ENCODE data around the gene ADGRL1. TPM values are rescaled to one million over a fixed set of nuclear protein-coding genes. Genes with fewer than 3 reads are reported as not detected.
A peak's percentile ranks its signal among the peaks of the same experiment; 100 is the strongest.
"Not testable (repeated sequence)": the region's sequence is repeated elsewhere in the genome, so short reads cannot be mapped to it uniquely, and the experiment has no call there.

The ADGRL1 gene
- total RNA-seq, 5 donors from 2014 or later (not counting 1 experiment from before 2014, with no cell fraction given): 19.9 to 31.2 (median 28.0) TPM

- H3K27me3 Mint-ChIP-seq: not testable (repeated sequence)
- CTCF ChIA-PET: interaction anchor here in 1 of 2 donors (0.5 kb wide), 1 partner anchor 136 kb away, joined by 6 read pairs; no protein-coding TSS in a partner anchor
- 88% methylated on average over 7 of the region's 12 CpGs for WGBS (ENCODE audit: insufficient coverage)
Observed at GRCh38 chr19:14181199-14181598, 24.8 kb downstream of the ADGRL1 start.

GRCh38 chr19:14177496-14178074, 28.4 kb downstream of the ADGRL1 start:
- POLR2A ChIA-PET: no interaction called here

More at GRCh38 chr19:14181199-14181598, 24.8 kb downstream of the ADGRL1 start:
- H3K4me3 Mint-ChIP-seq; H3K4me3 ChIP-seq (ENCODE audit: control insufficient read depth in 1 of 2, extremely low read depth in 1 of 2, low read length in 1 of 2); POLR2A ChIA-PET; H3K36me3 Mint-ChIP-seq; DNase-seq; H3K4me1 Mint-ChIP-seq; H3K27ac Mint-ChIP-seq; H3K27me3 ChIP-seq (replicated peaks in 1 of 2; ENCODE audit: control insufficient read depth in 2 of 2, extremely low read depth in 1 of 2, insufficient read depth in 2 of 2, low read length in 1 of 2); ATAC-seq (replicated peaks in 1 of 4); H3K9me3 ChIP-seq; H3K4me1 ChIP-seq (ENCODE audit: control insufficient read depth in 1 of 2, extremely low read depth in 1 of 2, insufficient read depth in 2 of 2, low read length in 2 of 2); H3K9me3 Mint-ChIP-seq; H3K27ac ChIP-seq (ENCODE audit: low read length): not testable (repeated sequence)
- peaks cover 0 to 14% of the 10 kb centered on the region in 2 donors for H3K36me3 ChIP-seq (ENCODE audit: control insufficient read depth in 2 of 2, extremely low read depth in 1 of 2, insufficient read depth in 1 of 2, low read length in 1 of 2)

GRCh38 chr19:14175351-14175792, 30.6 kb downstream of the ADGRL1 start:
- DNase-seq (no peak), ATAC-seq (replicated peaks in 1 of 4) (no peak)
- Mint-ChIP-seq H3K4me1 (peaks cover 5 to 14% (median 9%) of the 10 kb centered on the region in 3 donors), H3K27ac (peak overlapping the region; percentile 49 to 58), H3K4me3 (no peak overlapping the region), H3K36me3 (peaks cover 21% of the 10 kb centered on the region), H3K9me3 (no peaks in the 10 kb centered on the region), H3K27me3 (no peaks in the 10 kb centered on the region)
- no peaks in the 10 kb centered on the region for H3K27me3 ChIP-seq (replicated peaks in 1 of 2; ENCODE audit: control insufficient read depth in 2 of 2, extremely low read depth in 1 of 2, insufficient read depth in 2 of 2, low read length in 1 of 2)
- 66% methylated on average over 6 of the region's 6 CpGs for WGBS (ENCODE audit: insufficient coverage)
- H3K27ac ChIP-seq (ENCODE audit: low read length): no peak overlapping the region
- H3K36me3 ChIP-seq (ENCODE audit: control insufficient read depth in 2 of 2, extremely low read depth in 1 of 2, insufficient read depth in 1 of 2, low read length in 1 of 2): peaks cover 6 to 23% of the 10 kb centered on the region in 2 donors
- H3K9me3 ChIP-seq: no peaks in the 10 kb centered on the region
- CTCF ChIA-PET: interaction anchor here in 1 of 2 donors (0.6 to 0.7 kb wide), 2 partner anchors 21 to 52 kb away, joined by 3 to 4 read pairs; no protein-coding TSS in a partner anchor
- no peak overlapping the region for H3K4me3 ChIP-seq (ENCODE audit: control insufficient read depth in 1 of 2, extremely low read depth in 1 of 2, low read length in 1 of 2)
- POLR2A ChIA-PET: no interaction called here
- peaks cover 3 to 6% of the 10 kb centered on the region in 2 experiments for H3K4me1 ChIP-seq (ENCODE audit: control insufficient read depth in 1 of 2, extremely low read depth in 1 of 2, insufficient read depth in 2 of 2, low read length in 2 of 2)

More at GRCh38 chr19:14177496-14178074, 28.4 kb downstream of the ADGRL1 start:
- DNase-seq: no peak
- 97% methylated on average over 17 of the region's 23 CpGs for WGBS (ENCODE audit: insufficient coverage)
- H3K27ac ChIP-seq (ENCODE audit: low read length): no peak overlapping the region
- CTCF ChIA-PET: no interaction called here
- H3K36me3 Mint-ChIP-seq: peaks cover 11% of the 10 kb centered on the region
- H3K4me3 Mint-ChIP-seq: no peak overlapping the region
- H3K4me1 ChIP-seq (ENCODE audit: control insufficient read depth in 1 of 2, extremely low read depth in 1 of 2, insufficient read depth in 2 of 2, low read length in 2 of 2): peaks cover 3 to 6% of the 10 kb centered on the region in 2 experiments
- no peaks in the 10 kb centered on the region for H3K9me3 ChIP-seq
- no peak for ATAC-seq (replicated peaks in 1 of 4)
- no peaks in the 10 kb centered on the region for H3K27me3 ChIP-seq (replicated peaks in 1 of 2; ENCODE audit: control insufficient read depth in 2 of 2, extremely low read depth in 1 of 2, insufficient read depth in 2 of 2, low read length in 1 of 2)
- no peak overlapping the region for H3K27ac Mint-ChIP-seq
- H3K36me3 ChIP-seq (ENCODE audit: control insufficient read depth in 2 of 2, extremely low read depth in 1 of 2, insufficient read depth in 1 of 2, low read length in 1 of 2): peaks cover 0 to 20% of the 10 kb centered on the region in 2 donors
- H3K9me3 Mint-ChIP-seq: no peaks in the 10 kb centered on the region
- no peaks in the 10 kb centered on the region for H3K27me3 Mint-ChIP-seq
- H3K4me1 Mint-ChIP-seq: peaks cover 5 to 14% (median 9%) of the 10 kb centered on the region in 3 donors
- H3K4me3 ChIP-seq (ENCODE audit: control insufficient read depth in 1 of 2, extremely low read depth in 1 of 2, low read length in 1 of 2): no peak overlapping the region

- H3K4me1 Mint-ChIP-seq: peaks cover 5 to 14% (median 9%) of the 10 kb centered on the region in 3 donors
- no peaks in the 10 kb centered on the region for H3K27me3 Mint-ChIP-seq
- ATAC-seq (replicated peaks in 1 of 4): no peak
- Histone ChIP-seq H3K4me1 (ENCODE audit: control insufficient read depth in 1 of 2, extremely low read depth in 1 of 2, insufficient read depth in 2 of 2, low read length in 2 of 2) (peaks cover 3 to 6% of the 10 kb centered on the region in 2 experiments), H3K4me3 (ENCODE audit: control insufficient read depth in 1 of 2, extremely low read depth in 1 of 2, low read length in 1 of 2) (no peak overlapping the region), H3K27ac (ENCODE audit: low read length) (no peak overlapping the region), H3K9me3 (no peaks in the 10 kb centered on the region), H3K36me3 (ENCODE audit: control insufficient read depth in 2 of 2, extremely low read depth in 1 of 2, insufficient read depth in 1 of 2, low read length in 1 of 2) (peaks cover 6 to 24% of the 10 kb centered on the region in 2 donors), H3K27me3 (replicated peaks in 1 of 2; ENCODE audit: control insufficient read depth in 2 of 2, extremely low read depth in 1 of 2, insufficient read depth in 2 of 2, low read length in 1 of 2) (no peaks in the 10 kb centered on the region)
- whole genome bisulfite sequencing (ENCODE audit: insufficient coverage): 78% methylated on average over 3 of the region's 9 CpGs
- ChIA-PET CTCF (no interaction called here), POLR2A (interaction anchor here in 1 of 2 donors (0.6 kb wide), 1 partner anchor 9 kb away, joined by 4 read pairs; no protein-coding TSS in a partner anchor)
- H3K36me3 Mint-ChIP-seq: peaks cover 26% of the 10 kb centered on the region
- H3K27ac Mint-ChIP-seq: no peak overlapping the region
- H3K4me3 Mint-ChIP-seq: no peak overlapping the region
- H3K9me3 Mint-ChIP-seq: no peaks in the 10 kb centered on the region
- no peak for DNase-seq
Observed at GRCh38 chr19:14174883-14175282, 31.1 kb downstream of the ADGRL1 start.

GRCh38 chr19:14168993-14169392, 37.0 kb downstream of the ADGRL1 start:
- Mint-ChIP-seq H3K27me3 (no peaks in the 10 kb centered on the region), H3K36me3 (peaks cover 17% of the 10 kb centered on the region), H3K4me3 (peak overlapping the region in 1 of 3 donors; percentile 91), H3K27ac (peak overlapping the region; percentile 84 to 94), H3K4me1 (peaks cover 27 to 30% (median 27%) of the 10 kb centered on the region in 3 donors), H3K9me3 (no peaks in the 10 kb centered on the region)
- ATAC-seq (replicated peaks in 1 of 4) (no peak), DNase-seq (no peak)
- CTCF ChIA-PET: interaction anchor here in 1 of 2 donors (1.8 kb wide), 1 partner anchor 23 kb away, joined by 6 read pairs; no protein-coding TSS in a partner anchor
- Histone ChIP-seq H3K4me1 (ENCODE audit: control insufficient read depth in 1 of 2, extremely low read depth in 1 of 2, insufficient read depth in 2 of 2, low read length in 2 of 2) (peaks cover 6 to 38% of the 10 kb centered on the region in 2 experiments), H3K9me3 (no peaks in the 10 kb centered on the region), H3K4me3 (ENCODE audit: control insufficient read depth in 1 of 2, extremely low read depth in 1 of 2, low read length in 1 of 2) (no peak overlapping the region), H3K27ac (ENCODE audit: low read length) (no peak overlapping the region), H3K36me3 (ENCODE audit: control insufficient read depth in 2 of 2, extremely low read depth in 1 of 2, insufficient read depth in 1 of 2, low read length in 1 of 2) (peaks cover 6 to 12% of the 10 kb centered on the region in 2 donors), H3K27me3 (replicated peaks in 1 of 2; ENCODE audit: control insufficient read depth in 2 of 2, extremely low read depth in 1 of 2, insufficient read depth in 2 of 2, low read length in 1 of 2) (peaks cover 0 to 6% of the 10 kb centered on the region in 2 experiments)
- POLR2A ChIA-PET: no interaction called here
- over 99% methylated on average over 12 of the region's 12 CpGs for whole genome bisulfite sequencing (ENCODE audit: insufficient coverage)

GRCh38 chr19:14168259-14168972, 37.6 kb downstream of the ADGRL1 start:
- Mint-ChIP-seq H3K9me3 (no peaks in the 10 kb centered on the region), H3K27me3 (no peaks in the 10 kb centered on the region), H3K4me3 (peak overlapping the region; percentile 39 to 91 (median 42)), H3K36me3 (peaks cover 17% of the 10 kb centered on the region), H3K4me1 (peaks cover 27 to 29% (median 27%) of the 10 kb centered on the region in 3 donors), H3K27ac (peak overlapping the region; percentile 84 to 94)
- ATAC-seq (replicated peaks in 1 of 4) (no peak), DNase-seq (no peak)
- H3K4me3 ChIP-seq (ENCODE audit: control insufficient read depth in 1 of 2, extremely low read depth in 1 of 2, low read length in 1 of 2): no peak overlapping the region
- CTCF ChIA-PET: interaction anchor here in 1 of 2 donors (0.6 to 1.8 kb wide), 3 partner anchors 23 to 338 kb away, joined by 3 to 6 read pairs (median 4); no protein-coding TSS in a partner anchor
- peaks cover 6 to 38% of the 10 kb centered on the region in 2 experiments for H3K4me1 ChIP-seq (ENCODE audit: control insufficient read depth in 1 of 2, extremely low read depth in 1 of 2, insufficient read depth in 2 of 2, low read length in 2 of 2)
- H3K36me3 ChIP-seq (ENCODE audit: control insufficient read depth in 2 of 2, extremely low read depth in 1 of 2, insufficient read depth in 1 of 2, low read length in 1 of 2): peaks cover 6 to 10% of the 10 kb centered on the region in 2 donors
- H3K27me3 ChIP-seq (replicated peaks in 1 of 2; ENCODE audit: control insufficient read depth in 2 of 2, extremely low read depth in 1 of 2, insufficient read depth in 2 of 2, low read length in 1 of 2): peaks cover 0 to 8% of the 10 kb centered on the region in 2 experiments
- POLR2A ChIA-PET: no interaction called here
- 87% methylated on average over 16 of the region's 19 CpGs for WGBS (ENCODE audit: insufficient coverage)
- H3K9me3 ChIP-seq: no peaks in the 10 kb centered on the region
- peak overlapping the region; percentile 68 for H3K27ac ChIP-seq (ENCODE audit: low read length)

Data from T-cell (primary cell).